Fibroblast of lung (primary cell): ENCODE data around the gene UBE2L6. TPM values are rescaled to one million over a fixed set of nuclear protein-coding genes. Genes with fewer than 3 reads are reported as not detected.

ENCODE experiments used
- DNase-seq, 2 donors: peaks; one replicate each; pipeline versions ENCODE4 v3.0.0 to v3.0.0-alpha.2; 2010; ENCODE audit warnings: low read depth in 2 of 2
- H2AFZ ChIP-seq: 2 replicates; pipeline ENCODE4 v1.5.1; 2012; ENCODE audit warnings: low read length, control low read depth, inconsistent platforms
- H3K27ac ChIP-seq: 2 replicates; pipeline ENCODE4 v1.5.1; 2011; ENCODE audit warnings: low read length, control low read depth; ENCODE audit not compliant: insufficient read depth
- H3K27me3 ChIP-seq: 2 replicates; pipeline ENCODE4 v1.5.1; 2011; ENCODE audit warnings: mild to moderate bottlenecking, low read length; ENCODE audit not compliant: control insufficient read depth, insufficient read depth
- H3K36me3 ChIP-seq: 2 replicates; pipeline ENCODE4 v1.5.1; 2011; ENCODE audit warnings: low read length; ENCODE audit not compliant: control insufficient read depth, insufficient read depth
- H3K4me1 ChIP-seq: 2 replicates; pipeline ENCODE4 v1.5.1; 2011; ENCODE audit warnings: low read length; ENCODE audit not compliant: control insufficient read depth, insufficient read depth; ENCODE audit errors: extremely low read depth
- H3K4me2 ChIP-seq: 2 replicates; pipeline ENCODE4 v1.5.1; 2011; ENCODE audit warnings: low read length, control low read depth; ENCODE audit not compliant: insufficient read depth; ENCODE audit errors: extremely low read depth
- H3K4me3 ChIP-seq, 4 experiments: fragments of 200-600 bp in 1 of 4; sonication (generic) in 1 of 4; replicated peaks in 1 of 4; 2 replicates each; pipeline ENCODE4 v1.5.1; 2011 to 2016; ENCODE audit warnings: low read length in 4 of 4, low read depth in 3 of 4, mild to moderate bottlenecking in 3 of 4, control low read depth in 2 of 4, inconsistent platforms in 1 of 4, mixed read lengths in 1 of 4; ENCODE audit not compliant: insufficient read depth in 1 of 4; ENCODE audit errors: control extremely low read depth in 1 of 4
- H3K79me2 ChIP-seq: 2 replicates; pipeline ENCODE4 v1.5.1; 2012; ENCODE audit warnings: mild to moderate bottlenecking, low read length, inconsistent platforms; ENCODE audit not compliant: control insufficient read depth, insufficient read depth
- H3K9ac ChIP-seq: 2 replicates; pipeline ENCODE4 v1.5.1; 2011; ENCODE audit warnings: mild to moderate bottlenecking, low read length, control low read depth; ENCODE audit not compliant: insufficient read depth
- H3K9me3 ChIP-seq: 2 replicates; pipeline ENCODE4 v1.5.1; 2012; ENCODE audit warnings: low read depth, low read length; ENCODE audit not compliant: control insufficient read depth, insufficient read depth
- H4K20me1 ChIP-seq: 2 replicates; pipeline ENCODE4 v1.5.1; 2011; ENCODE audit warnings: low read length; ENCODE audit not compliant: control insufficient read depth, insufficient read depth; ENCODE audit errors: extremely low read depth
- CTCF ChIP-seq, 2 donors: IDR thresholded peaks in 1 of 2; conservative IDR thresholded peaks in 1 of 2; 1 replicate in 1 of 2; 2 replicates in 1 of 2; pipeline ENCODE4 v1.5.1; 2011 to 2012; ENCODE audit warnings: low read length in 2 of 2, control low read depth in 1 of 2, inconsistent platforms in 1 of 2, low read depth in 1 of 2, mild to moderate bottlenecking in 1 of 2
- EZH2 ChIP-seq: IDR thresholded peaks from 2 replicates; pipeline ENCODE4 v1.5.1; 2012; ENCODE audit warnings: low read length, control low read depth, mild to moderate bottlenecking; ENCODE audit errors: missing control alignments
- polyA plus RNA-seq, 2 donors: library from polyadenylated mRNA; depleted of rRNA in 1 of 2; stranded (reverse) in 1 of 2; unstranded in 1 of 2; fragments of >200 nt; gene quantifications; 2 replicates each; pipeline ENCODE4 v1.2.1, GENCODE V29; 2011 to 2012; ENCODE audit warnings: missing spikeins in 1 of 2
- total RNA-seq: library from RNA; depleted of rRNA; stranded (reverse); fragments of >200 nt; gene quantifications from 2 replicates; pipeline ENCODE4 v1.2.1, GENCODE V29; 2014

Gene UBE2L6
- total and polyA plus RNA-seq, 2 donors (not counting 1 experiment from before 2014, with no cell fraction given): 94.8 to 113 TPM

- TF ChIP-seq EZH2 (no peak), CTCF (conservative IDR thresholded peaks at IDR 0.05 in 1 of 2, IDR thresholded peaks at IDR 0.05 in 1 of 2; ENCODE audit: low read depth in 1 of 2, low read length in 2 of 2) (no peak)
- Histone ChIP-seq H3K4me1 (peaks cover 3% of the 10 kb centered on the region), H3K27ac (peak overlapping the region; percentile 50), H3K9ac (peak overlapping the region; percentile 69), H3K9me3 (no peaks in the 10 kb centered on the region), H3K4me2 (peak overlapping the region; percentile 91), H3K4me3 (peak overlapping the region; percentile 80 to 92 (median 88)), H3K36me3 (peaks cover 3% of the 10 kb centered on the region), H2AFZ (peak overlapping the region; percentile 87), H4K20me1 (no peaks in the 10 kb centered on the region), H3K27me3 (no peaks in the 10 kb centered on the region), H3K79me2 (no peaks in the 10 kb centered on the region)
- no peak for DNase-seq
Measured at GRCh38 chr11:57516061-57516443, 51.4 kb downstream of the UBE2L6 start.

- Histone ChIP-seq H3K36me3 (peaks cover 3% of the 10 kb centered on the region), H3K4me3 (peak within 1 kb of the TSS; percentile 80 to 92 (median 88)), H4K20me1 (no peaks in the 10 kb centered on the region), H3K27me3 (no peaks in the 10 kb centered on the region), H3K79me2 (no peaks in the 10 kb centered on the region), H3K4me2 (peak within 1 kb of the TSS; percentile 91), H3K27ac (peak within 1 kb of the TSS; percentile 50), H3K4me1 (peaks cover 3% of the 10 kb centered on the region), H2AFZ (peak within 1 kb of the TSS; percentile 87), H3K9ac (peak within 1 kb of the TSS; percentile 69), H3K9me3 (no peaks in the 10 kb centered on the region)
- DNase-seq: peak; percentile 58 to 72
- no peak for TF ChIP-seq EZH2
- TF ChIP-seq CTCF (conservative IDR thresholded peaks at IDR 0.05 in 1 of 2, IDR thresholded peaks at IDR 0.05 in 1 of 2; ENCODE audit: low read depth in 1 of 2, low read length in 2 of 2): peak in 1 of 2 donors; percentile 9
Measured at GRCh38 chr11:57515332-57516060, 52.0 kb downstream of the UBE2L6 start, which contains the start of gene SLC43A1. Gene SLC43A1 (minus strand): TSS chr11:57515702. CDS start chr11:57514111, 1,591 bp downstream.

- Histone ChIP-seq H4K20me1 (no peaks in the 10 kb centered on the region), H3K27ac (peak overlapping the region; percentile 50), H3K27me3 (no peaks in the 10 kb centered on the region), H3K79me2 (no peaks in the 10 kb centered on the region), H3K4me3 (peak overlapping the region; percentile 80 to 92 (median 88)), H3K4me1 (peaks cover 3% of the 10 kb centered on the region), H3K9ac (peak overlapping the region; percentile 69), H2AFZ (peak overlapping the region; percentile 87), H3K4me2 (peak overlapping the region; percentile 91), H3K36me3 (peaks cover 3% of the 10 kb centered on the region), H3K9me3 (no peaks in the 10 kb centered on the region)
- peak; percentile 29 to 39 for DNase-seq
- TF ChIP-seq CTCF (conservative IDR thresholded peaks at IDR 0.05 in 1 of 2, IDR thresholded peaks at IDR 0.05 in 1 of 2; ENCODE audit: low read depth in 1 of 2, low read length in 2 of 2) (no peak), EZH2 (no peak)
Measured at GRCh38 chr11:57514538-57515331, 52.7 kb downstream of the UBE2L6 start.
